Mesothelial cell of epicardium (in vitro differentiated cells): Measurements from ENCODE around the gene NF1. TPM values are rescaled to one million over a fixed set of nuclear protein-coding genes. Genes with fewer than 3 reads are reported as not detected.

ENCODE experiments used
- DNase-seq, 2 experiments: peaks; one replicate each; pipeline ENCODE4 v3.0.0; 2021; ENCODE audit warnings: low spot score in 2 of 2; ENCODE audit not compliant: unreplicated experiment in 2 of 2
- H3K27ac Mint-ChIP-seq: 2 replicates; pipeline ENCODE4 v1.8.0; 2021; ENCODE audit warnings: mixed read lengths
- H3K27me3 Mint-ChIP-seq: 2 replicates; pipeline ENCODE4 v1.8.0; 2021; ENCODE audit warnings: low read depth, mixed read lengths
- H3K36me3 Mint-ChIP-seq: 2 replicates; pipeline ENCODE4 v1.8.0; 2021; ENCODE audit warnings: mixed read lengths
- H3K4me1 Mint-ChIP-seq: 2 replicates; pipeline ENCODE4 v1.8.0; 2021; ENCODE audit warnings: mixed read lengths
- H3K4me3 Mint-ChIP-seq: 2 replicates; pipeline ENCODE4 v1.8.0; 2021; ENCODE audit warnings: mild to moderate bottlenecking, moderate library complexity, mixed read lengths
- H3K9me3 Mint-ChIP-seq: 2 replicates; pipeline ENCODE4 v1.8.0; 2021; ENCODE audit warnings: mixed read lengths
- CTCF ChIP-seq: fragments of 200-600 bp; sonication (generic); IDR thresholded peaks from one replicate; pipeline ENCODE4 v1.5.0; 2021; ENCODE audit warnings: antibody characterized with exemption; ENCODE audit not compliant: unreplicated experiment
- total RNA-seq: library from RNA; stranded (reverse); gene quantifications from 3 replicates; pipeline ENCODE4 v1.2.1, GENCODE V29; 2021

NF1 gene
- total RNA-seq, 1 donor from 2014 or later, result 104 TPM

- Mint-ChIP-seq H3K9me3 (no peaks in the 10 kb centered on the region), H3K27ac (no peak within 1 kb of the TSS), H3K36me3 (peaks cover under 1% of the 10 kb centered on the region), H3K4me1 (no peaks in the 10 kb centered on the region), H3K4me3 (no peak within 1 kb of the TSS), H3K27me3 (no peaks in the 10 kb centered on the region)
- no peak for DNase-seq
- TF ChIP-seq CTCF, result no peak
Observed at GRCh38 chr17:31297090-31297489, 202.3 kb downstream of the NF1 start, which contains the start of gene OMG. TSS of gene OMG (minus strand) at chr17:31297239. CDS start at chr17:31296331, 908 bp downstream.

DNA sequence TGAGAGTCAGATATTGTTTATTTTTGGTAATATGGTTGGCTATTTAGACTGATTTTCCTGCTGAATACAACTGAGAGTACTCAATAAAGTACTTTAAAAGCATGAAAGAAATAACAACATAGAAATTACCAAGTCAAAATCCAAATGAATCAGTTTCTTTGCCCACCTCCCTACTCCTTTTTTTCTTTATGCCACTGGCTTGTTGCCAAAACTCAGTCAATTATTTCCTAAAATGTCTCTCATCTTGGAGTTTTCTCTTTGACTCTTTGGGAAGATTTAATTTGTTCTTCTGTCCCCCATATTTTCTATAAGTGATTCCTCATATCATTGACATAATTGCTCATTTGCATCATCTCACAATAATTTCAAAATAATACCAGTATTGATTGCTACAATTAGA lies 204.8 kb downstream of the NF1 start:
- peaks cover 6% of the 10 kb centered on the region for H3K36me3 Mint-ChIP-seq
- DNase-seq, result no peak
- no peak for TF ChIP-seq CTCF
- no peak overlapping the region for H3K27ac Mint-ChIP-seq
- H3K27me3 Mint-ChIP-seq, result no peaks in the 10 kb centered on the region
- no peak overlapping the region for H3K4me3 Mint-ChIP-seq
- H3K9me3 Mint-ChIP-seq, result peaks cover 4% of the 10 kb centered on the region
- no peaks in the 10 kb centered on the region for H3K4me1 Mint-ChIP-seq

DNA sequence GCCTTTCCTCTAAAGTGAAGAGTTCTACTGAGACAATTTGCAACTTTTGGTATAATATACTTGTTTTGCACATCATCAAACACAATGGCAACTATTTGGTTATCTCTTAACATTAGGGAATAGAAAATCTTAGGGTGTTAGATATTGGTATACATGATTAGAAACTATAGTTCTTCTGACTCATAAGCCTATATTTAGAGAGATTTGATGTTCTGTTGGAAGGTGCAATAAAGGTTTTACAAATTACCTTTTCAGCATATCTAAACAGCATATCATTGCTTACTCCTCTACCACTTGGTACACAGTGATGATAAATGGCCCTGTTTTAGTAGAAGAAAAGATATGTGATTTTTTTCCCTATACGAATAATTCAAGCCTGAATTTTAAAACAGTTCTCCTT lies 212.9 kb downstream of the NF1 start:
- Mint-ChIP-seq H3K4me1 (peaks cover 13% of the 10 kb centered on the region), H3K36me3 (peaks cover 17% of the 10 kb centered on the region), H3K27ac (no peak overlapping the region), H3K27me3 (no peaks in the 10 kb centered on the region), H3K9me3 (peaks cover 9% of the 10 kb centered on the region), H3K4me3 (no peak overlapping the region)
- no peak for TF ChIP-seq CTCF
- DNase-seq, result no peak

DNA sequence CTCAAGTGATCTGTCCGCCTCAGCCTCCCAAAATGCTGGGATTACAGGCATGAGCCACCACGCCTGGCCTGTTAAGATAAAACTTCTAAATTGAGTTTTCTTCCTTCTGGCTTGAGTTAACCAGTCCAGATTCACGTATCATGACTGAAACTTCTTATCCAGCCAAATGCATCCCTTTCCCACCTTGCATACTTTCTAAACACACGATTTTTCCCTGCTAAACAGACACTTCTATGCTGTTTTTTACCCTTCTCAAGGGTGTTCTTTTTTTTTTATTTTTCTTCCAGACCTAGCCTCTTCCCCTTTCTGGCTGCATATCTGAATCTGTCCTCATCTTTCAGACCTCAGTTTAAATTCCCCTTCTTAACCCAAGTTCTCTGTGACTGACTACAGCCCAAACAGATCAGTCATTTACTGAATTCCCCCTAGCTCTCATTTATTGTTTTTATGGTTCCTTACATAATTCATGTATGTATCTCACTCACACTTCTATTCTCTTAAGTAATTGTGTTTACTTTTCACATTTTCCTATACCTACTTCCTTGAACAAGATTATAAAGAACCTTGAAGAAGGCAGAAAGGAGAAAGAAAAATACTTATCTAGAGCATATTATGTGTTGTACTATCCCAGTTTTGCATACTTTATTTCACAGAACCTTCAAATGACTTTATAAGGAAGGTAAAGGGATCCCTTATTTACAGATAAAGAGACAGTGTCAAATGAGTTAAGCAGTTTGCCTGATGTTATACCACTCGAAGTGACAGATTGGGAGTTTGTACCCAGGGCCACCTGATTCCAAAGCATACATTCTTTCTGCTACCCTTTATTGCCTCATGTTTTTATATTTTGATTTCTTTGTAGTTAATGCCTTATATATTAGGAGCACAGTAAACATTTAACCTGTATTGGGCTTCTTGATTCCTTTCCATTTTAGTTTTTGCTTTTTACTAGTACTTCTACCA lies 213.9 kb downstream of the NF1 start:
- Mint-ChIP-seq H3K9me3 (peaks cover 9% of the 10 kb centered on the region), H3K27me3 (no peaks in the 10 kb centered on the region), H3K4me1 (peaks cover 13% of the 10 kb centered on the region), H3K4me3 (no peak overlapping the region), H3K36me3 (peaks cover 17% of the 10 kb centered on the region), H3K27ac (peak overlapping the region; percentile 17)
- no peak for TF ChIP-seq CTCF
- DNase-seq, result no peak

- H3K4me1 Mint-ChIP-seq, result peaks cover 13% of the 10 kb centered on the region
- peaks cover 5% of the 10 kb centered on the region for H3K9me3 Mint-ChIP-seq
- no peak for TF ChIP-seq CTCF
- no peaks in the 10 kb centered on the region for H3K27me3 Mint-ChIP-seq
- no peak overlapping the region for H3K27ac Mint-ChIP-seq
- no peak overlapping the region for H3K4me3 Mint-ChIP-seq
- no peak for DNase-seq
- H3K36me3 Mint-ChIP-seq, result peaks cover 13% of the 10 kb centered on the region
Observed at GRCh38 chr17:31309556-31309955, 214.8 kb downstream of the NF1 start.
